Measurements from ENCODE around the gene HMX3. TPM values are rescaled to one million over a fixed set of nuclear protein-coding genes. Genes with fewer than 3 reads are reported as not detected.

The HMX3 gene
- total and polyA plus RNA-seq, 2 of the 13 experiments (the other 11 are each of a cell fraction or from before 2014, with no cell fraction given), result not detected

GRCh38 chr10:123142701-123143161 lies 7.0 kb downstream of the HMX3 start:
- H3K9ac ChIP-seq (ENCODE audit: insufficient read depth, low read depth, low read length), result no peak overlapping the region
- intact Hi-C loops (cut with micrococcal nuclease; ENCODE audit: unreplicated experiment) (no loop called here), in situ Hi-C loops (cut with HindIII; ENCODE audit: extremely low pct_ligation_motif_present, low pct_unique_long_range_greater_than_20kb) (no loop called here)
- DNase-seq (ENCODE audit: low spot score), result no peak
- no peaks in the 10 kb centered on the region for H3K79me2 ChIP-seq (ENCODE audit: insufficient read depth, low read length)
- H2AFZ ChIP-seq (ENCODE audit: low read length), result no peak overlapping the region
- peaks cover 34 to 90% of the 10 kb centered on the region in 2 experiments for H3K27me3 ChIP-seq (ENCODE audit: control insufficient read depth in 1 of 2, insufficient read depth in 2 of 2, low read length in 2 of 2)
- peaks cover 56% of the 10 kb centered on the region for H3K4me1 ChIP-seq (ENCODE audit: insufficient read depth, low read length)
- FAIRE-seq, result no peak
- no peak for ATAC-seq
- ChIA-PET CTCF (ENCODE audit: low intra/inter-chr PET ratio, low total read pairs) (no interaction called here), POLR2A (no interaction called here)
- H3K27ac ChIP-seq (ENCODE audit: extremely low read length, insufficient read depth, low read length), result no peak overlapping the region
- H3K9me3 ChIP-seq (ENCODE audit: low read length), result no peaks in the 10 kb centered on the region
- BruUV-seq (replicated peaks), result no TSS peak
- H3K36me3 ChIP-seq (replicated peaks in 1 of 2; ENCODE audit: control insufficient read depth in 1 of 2, insufficient read depth in 2 of 2, low read length in 2 of 2), result no peaks in the 10 kb centered on the region
- 0 out of 2 replicates have a peak, but pooled peaks cover 2% of the 10 kb centered on the region for H4K20me1 ChIP-seq (ENCODE audit: insufficient read depth, low read length)
- WGBS (ENCODE audit: low lambda C conversion rate), result 25% methylated on average over 21 of the region's 33 CpGs
- peak; percentile 7; the same call in 1 of the 2 replicates for TF ChIP-seq ZNF687 (CRISPR knock-in tag; IDR thresholded peaks at IDR 0.05)
- 0 out of 2 replicates have a peak, but pooled peaks have one; percentile 16 for TF ChIP-seq ZFP91 (CRISPR knock-in tag; IDR thresholded peaks at IDR 0.05; ENCODE audit: borderline replicate concordance)
- no peak for TF ChIP-seq ZNF740 (CRISPR knock-in tag; IDR thresholded peaks at IDR 0.05)
- TF ChIP-seq ZBTB33 (CRISPR knock-in tag; IDR thresholded peaks at IDR 0.05), result peak; percentile 18; the same call in 1 of the 2 replicates
- peak overlapping the region; percentile 33; the same call in 1 of the 2 replicates for H3K4me2 ChIP-seq (ENCODE audit: low read depth, low read length)
- peak overlapping the region in 1 of 3 experiments; percentile 14; a peak in 1 of 6 replicates for H3K4me3 ChIP-seq (replicated peaks in 1 of 3; ENCODE audit: insufficient read depth in 1 of 3, low read depth in 2 of 3, low read length in 3 of 3)
